Stomach smooth muscle (tissue), 2 donors: ENCODE results near the gene RSL1D1.
"Not testable (repeated sequence)": the region's sequence is repeated elsewhere in the genome, so short reads cannot be mapped to it uniquely, and the experiment has no call there.

ENCODE experiments used
- H3K27ac ChIP-seq: one replicate; pipeline ENCODE4 v1.7.0; 2013; ENCODE audit warnings: mild to moderate bottlenecking, low read length, inconsistent platforms
- H3K27me3 ChIP-seq, 2 donors: one replicate each; pipeline ENCODE4 v1.7.0; 2013; ENCODE audit warnings: low read length in 2 of 2; ENCODE audit not compliant: insufficient read depth in 2 of 2, control insufficient read depth in 1 of 2
- H3K36me3 ChIP-seq, 2 donors: one replicate each; pipeline ENCODE4 v1.7.0; 2013; ENCODE audit warnings: low read length in 2 of 2; ENCODE audit not compliant: control insufficient read depth in 2 of 2, insufficient read depth in 2 of 2
- H3K4me1 ChIP-seq: one replicate; pipeline ENCODE4 v1.7.0; 2013; ENCODE audit warnings: low read length; ENCODE audit not compliant: control insufficient read depth, insufficient read depth
- H3K4me3 ChIP-seq, 2 donors: one replicate each; pipeline ENCODE4 v1.7.0; 2013; ENCODE audit warnings: low read length in 2 of 2
- H3K9ac ChIP-seq, 2 donors: one replicate each; pipeline ENCODE4 v1.7.0; 2013; ENCODE audit warnings: low read length in 2 of 2, mild to moderate bottlenecking in 1 of 2
- H3K9me3 ChIP-seq, 2 donors: one replicate each; pipeline ENCODE4 v1.7.0; 2013; ENCODE audit warnings: low read length in 2 of 2; ENCODE audit not compliant: control insufficient read depth in 2 of 2
- donor health status: healthy.
- donor health status: Pancreatic carcinoma.

The RSL1D1 gene

DNA sequence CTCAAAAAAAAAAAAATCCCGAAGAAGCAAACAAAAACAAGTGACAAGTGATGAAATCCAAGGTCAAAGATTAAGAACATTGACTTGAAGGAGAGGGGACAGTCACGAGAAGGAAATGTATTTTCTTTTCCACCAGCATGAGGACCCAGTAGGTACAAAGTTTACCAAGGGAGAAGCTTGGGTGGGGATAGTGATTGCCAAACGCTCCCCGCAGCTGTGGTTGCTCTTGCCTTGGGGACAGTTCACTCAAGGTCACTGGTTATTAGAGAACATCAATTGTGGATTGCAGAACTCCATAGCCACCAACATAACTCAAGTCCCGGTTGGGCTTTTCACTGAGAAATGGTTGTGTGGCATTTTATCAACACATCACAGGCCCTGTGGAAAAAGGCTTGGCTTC is 27.0 kb downstream of the RSL1D1 start:
- no peak overlapping the region for H3K4me3 ChIP-seq

GRCh38 chr16:11823645-11824044 is 27.7 kb downstream of the RSL1D1 start:
- not testable (repeated sequence) for H3K9ac ChIP-seq, H3K4me3 ChIP-seq, H3K4me1 ChIP-seq, H3K27me3 ChIP-seq, H3K36me3 ChIP-seq, H3K9me3 ChIP-seq, H3K27ac ChIP-seq

More for the DNA sequence above, 27.0 kb downstream of the RSL1D1 start:
- Histone ChIP-seq H3K27me3 (no peaks in the 10 kb centered on the region), H3K4me1 (no peaks in the 10 kb centered on the region), H3K9me3 (no peaks in the 10 kb centered on the region), H3K27ac (no peak overlapping the region), H3K36me3 (no peaks in the 10 kb centered on the region), H3K9ac (no peak overlapping the region)

GRCh38 chr16:11819798-11820197 is 31.5 kb downstream of the RSL1D1 start:
- Histone ChIP-seq H3K36me3 (no peaks in the 10 kb centered on the region), H3K4me3 (no peak overlapping the region), H3K9me3 (no peaks in the 10 kb centered on the region), H3K27ac (no peak overlapping the region), H3K9ac (no peak overlapping the region), H3K27me3 (no peaks in the 10 kb centered on the region), H3K4me1 (no peaks in the 10 kb centered on the region)

DNA sequence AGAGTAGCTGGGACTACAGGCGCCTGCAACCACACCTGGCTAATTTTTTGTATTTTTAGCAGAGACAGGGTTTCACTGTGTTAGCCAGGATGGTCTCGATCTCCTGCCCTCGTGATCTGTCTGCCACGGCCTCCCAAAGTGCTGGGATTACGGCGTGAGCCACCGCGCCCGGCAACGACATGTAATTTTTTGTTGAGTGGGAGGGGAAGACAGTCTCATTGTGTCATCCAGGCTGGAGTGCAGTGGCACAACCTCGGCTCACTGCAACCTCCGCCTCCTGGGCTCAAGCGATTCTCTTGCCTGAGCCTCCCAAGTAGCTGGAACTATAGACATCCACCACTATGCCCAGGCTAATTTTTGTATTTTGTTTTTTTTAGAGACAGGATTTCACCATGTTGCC is 32.4 kb downstream of the RSL1D1 start:
- not testable (repeated sequence) for H3K27me3 ChIP-seq, H3K27ac ChIP-seq, H3K4me3 ChIP-seq, H3K9ac ChIP-seq, H3K4me1 ChIP-seq, H3K36me3 ChIP-seq, H3K9me3 ChIP-seq

GRCh38 chr16:11816123-11816522 is 35.2 kb downstream of the RSL1D1 start:
- Histone ChIP-seq H3K27ac (no peak overlapping the region), H3K36me3 (no peaks in the 10 kb centered on the region), H3K9me3 (no peaks in the 10 kb centered on the region), H3K4me3 (no peak overlapping the region), H3K4me1 (no peaks in the 10 kb centered on the region), H3K9ac (no peak overlapping the region), H3K27me3 (no peaks in the 10 kb centered on the region)

DNA sequence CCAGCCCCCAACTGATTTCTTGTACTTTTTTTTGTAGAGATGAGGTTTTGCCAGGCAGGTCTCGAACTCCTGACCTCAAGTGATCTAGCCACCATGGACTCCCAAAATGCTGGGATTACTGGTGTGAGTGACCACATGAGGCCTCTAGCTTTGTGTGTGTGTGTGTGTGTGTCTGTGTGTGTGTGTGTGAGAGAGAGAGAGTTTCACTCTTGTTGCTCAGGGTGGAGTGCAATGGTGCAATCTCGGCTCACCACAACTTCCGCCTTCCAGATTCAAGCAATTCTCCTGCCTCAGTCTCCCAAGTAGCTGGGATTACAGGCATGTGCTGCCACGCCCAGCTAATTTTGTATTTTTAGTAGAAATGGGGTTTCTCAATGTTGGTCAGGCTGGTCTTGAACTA is 36.5 kb downstream of the RSL1D1 start:
- not testable (repeated sequence) for H3K4me3 ChIP-seq

DNA sequence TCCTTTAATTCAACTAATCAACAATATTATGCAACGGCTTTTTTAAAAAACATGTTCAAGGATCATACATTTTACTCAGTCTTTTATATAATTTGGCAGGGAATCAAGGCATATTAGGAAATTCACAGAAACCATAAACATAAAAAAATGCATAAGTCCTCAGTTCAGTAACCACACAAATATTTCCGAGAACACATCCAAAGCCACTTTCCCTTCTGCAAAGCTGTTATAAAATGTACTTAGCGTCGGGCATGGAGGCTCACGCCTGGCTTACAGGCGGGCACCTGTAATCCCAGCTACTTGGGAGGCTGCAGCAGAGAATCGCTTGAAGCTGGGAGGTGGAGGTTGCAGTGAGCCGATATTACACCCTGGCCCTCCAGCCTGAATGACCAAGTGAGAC is 44.6 kb downstream of the RSL1D1 start:
- Histone ChIP-seq H3K27ac (no peak overlapping the region), H3K9ac (no peak overlapping the region), H3K27me3 (no peaks in the 10 kb centered on the region), H3K4me3 (no peak overlapping the region), H3K4me1 (no peaks in the 10 kb centered on the region), H3K36me3 (no peaks in the 10 kb centered on the region), H3K9me3 (no peaks in the 10 kb centered on the region)

More for the DNA sequence above, 36.5 kb downstream of the RSL1D1 start:
- H3K4me1 ChIP-seq, H3K36me3 ChIP-seq, H3K27me3 ChIP-seq, H3K9me3 ChIP-seq, H3K27ac ChIP-seq, H3K9ac ChIP-seq: not testable (repeated sequence)

DNA sequence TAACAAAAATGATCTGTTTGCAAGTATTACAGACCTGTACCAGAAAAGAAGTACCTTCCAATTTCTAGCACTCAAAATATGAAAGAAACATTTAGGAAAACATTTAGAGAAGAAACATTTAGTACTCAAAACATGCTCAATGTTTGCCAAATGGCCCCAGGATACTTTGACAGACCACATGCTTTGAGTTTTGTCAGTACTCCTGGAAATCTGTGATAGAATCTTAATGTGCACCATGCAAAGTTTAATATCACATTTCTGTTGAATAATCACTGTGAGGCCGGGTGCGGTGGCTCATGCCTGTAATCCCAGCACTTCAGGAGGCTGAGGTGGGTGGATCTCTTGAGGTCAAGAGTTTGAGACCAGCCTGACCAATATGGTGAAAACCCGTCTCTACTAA is 45.8 kb downstream of the RSL1D1 start:
- no peaks in the 10 kb centered on the region for H3K27me3 ChIP-seq
- no peak overlapping the region for H3K27ac ChIP-seq
- no peaks in the 10 kb centered on the region for H3K4me1 ChIP-seq
- no peak overlapping the region for H3K9ac ChIP-seq
- no peak overlapping the region for H3K4me3 ChIP-seq
- no peaks in the 10 kb centered on the region for H3K36me3 ChIP-seq
- no peaks in the 10 kb centered on the region for H3K9me3 ChIP-seq

GRCh38 chr16:11801481-11802021 is 49.8 kb downstream of the RSL1D1 start:
- H3K27me3 ChIP-seq, result no peaks in the 10 kb centered on the region
- no peaks in the 10 kb centered on the region for H3K36me3 ChIP-seq
- H3K27ac ChIP-seq, result no peak overlapping the region
- H3K9me3 ChIP-seq, result no peaks in the 10 kb centered on the region
- H3K9ac ChIP-seq, result no peak overlapping the region
- H3K4me1 ChIP-seq, result peaks cover 25% of the 10 kb centered on the region
- H3K4me3 ChIP-seq, result no peak overlapping the region

DNA sequence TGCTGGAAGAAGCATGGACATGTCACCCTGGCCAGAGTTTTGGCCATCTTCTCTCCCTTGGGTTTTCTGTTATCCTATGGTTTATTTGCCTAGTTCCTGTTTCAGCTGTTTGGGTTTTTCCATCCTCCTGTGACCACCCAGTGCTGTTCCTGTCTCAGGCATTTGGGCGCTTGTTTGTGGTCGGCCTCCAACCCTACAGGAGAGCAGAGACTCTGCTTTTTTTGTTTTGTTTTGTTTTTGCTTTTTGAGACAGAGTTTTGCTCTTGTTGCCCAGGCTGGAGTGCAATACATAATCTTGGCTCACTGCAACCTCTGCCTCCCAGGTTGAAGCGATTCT is 51.0 kb downstream of the RSL1D1 start:
- H3K9me3 ChIP-seq, result no peaks in the 10 kb centered on the region
- H3K36me3 ChIP-seq, result no peaks in the 10 kb centered on the region
- H3K27me3 ChIP-seq, result no peaks in the 10 kb centered on the region
- H3K4me3 ChIP-seq, result no peak overlapping the region
- peaks cover 33% of the 10 kb centered on the region for H3K4me1 ChIP-seq
- H3K27ac ChIP-seq, result no peak overlapping the region
- H3K9ac ChIP-seq, result no peak overlapping the region

DNA sequence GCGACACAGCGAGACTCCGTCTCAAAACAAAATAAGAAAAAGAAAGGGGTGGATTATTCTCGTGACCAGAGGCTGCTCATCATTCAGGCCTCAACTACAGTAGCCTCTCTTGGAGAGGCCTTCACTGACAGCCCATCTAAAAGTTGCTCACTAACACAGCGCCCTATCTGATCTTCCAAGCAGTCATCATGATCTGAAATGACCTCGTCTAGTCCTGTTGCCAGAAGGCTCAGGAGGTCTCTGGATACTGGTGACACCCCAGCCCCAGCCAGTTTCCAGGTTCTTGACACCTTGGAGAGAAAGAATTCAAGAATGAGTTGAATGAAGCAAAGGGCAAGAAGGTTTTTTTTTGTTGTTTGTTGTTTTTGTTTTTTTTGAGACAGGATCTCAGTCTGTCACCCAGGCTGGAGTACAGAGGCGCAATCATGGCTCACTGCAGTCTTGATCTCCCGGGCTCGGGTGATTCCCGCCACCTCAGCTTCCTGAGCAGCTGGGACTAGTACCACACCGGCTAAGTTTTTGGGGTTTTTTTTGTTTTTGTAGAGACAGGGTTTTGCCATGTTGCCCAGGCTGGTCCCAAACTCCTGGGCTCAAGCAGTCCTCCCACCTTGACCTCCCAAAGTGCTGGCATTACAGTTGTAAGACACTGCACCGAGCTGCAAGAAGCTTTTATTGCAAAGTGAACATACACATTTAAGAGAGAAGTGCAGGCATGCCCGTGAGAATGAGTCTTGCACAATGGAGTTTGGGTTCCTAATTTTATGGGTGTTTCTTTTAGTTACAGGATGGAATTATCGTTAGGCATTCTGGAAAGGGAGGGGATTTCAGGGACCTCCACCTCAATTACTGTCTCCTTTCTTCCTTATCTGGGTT is 51.6 kb downstream of the RSL1D1 start:
- Histone ChIP-seq H3K9ac (no peak overlapping the region), H3K27me3 (no peaks in the 10 kb centered on the region), H3K27ac (no peak overlapping the region), H3K9me3 (no peaks in the 10 kb centered on the region), H3K4me1 (peaks cover 36% of the 10 kb centered on the region), H3K36me3 (no peaks in the 10 kb centered on the region), H3K4me3 (no peak overlapping the region)
